T-helper 9 cell (primary cell): ENCODE measurements around the gene SLC16A3.
"Not testable (repeated sequence)": the region's sequence is repeated elsewhere in the genome, so short reads cannot be mapped to it uniquely, and the experiment has no call there.

Experiments used
- DNase-seq: peaks from one replicate; pipeline ENCODE4 v3.0.0-alpha.2; 2020

SLC16A3 gene

DNA sequence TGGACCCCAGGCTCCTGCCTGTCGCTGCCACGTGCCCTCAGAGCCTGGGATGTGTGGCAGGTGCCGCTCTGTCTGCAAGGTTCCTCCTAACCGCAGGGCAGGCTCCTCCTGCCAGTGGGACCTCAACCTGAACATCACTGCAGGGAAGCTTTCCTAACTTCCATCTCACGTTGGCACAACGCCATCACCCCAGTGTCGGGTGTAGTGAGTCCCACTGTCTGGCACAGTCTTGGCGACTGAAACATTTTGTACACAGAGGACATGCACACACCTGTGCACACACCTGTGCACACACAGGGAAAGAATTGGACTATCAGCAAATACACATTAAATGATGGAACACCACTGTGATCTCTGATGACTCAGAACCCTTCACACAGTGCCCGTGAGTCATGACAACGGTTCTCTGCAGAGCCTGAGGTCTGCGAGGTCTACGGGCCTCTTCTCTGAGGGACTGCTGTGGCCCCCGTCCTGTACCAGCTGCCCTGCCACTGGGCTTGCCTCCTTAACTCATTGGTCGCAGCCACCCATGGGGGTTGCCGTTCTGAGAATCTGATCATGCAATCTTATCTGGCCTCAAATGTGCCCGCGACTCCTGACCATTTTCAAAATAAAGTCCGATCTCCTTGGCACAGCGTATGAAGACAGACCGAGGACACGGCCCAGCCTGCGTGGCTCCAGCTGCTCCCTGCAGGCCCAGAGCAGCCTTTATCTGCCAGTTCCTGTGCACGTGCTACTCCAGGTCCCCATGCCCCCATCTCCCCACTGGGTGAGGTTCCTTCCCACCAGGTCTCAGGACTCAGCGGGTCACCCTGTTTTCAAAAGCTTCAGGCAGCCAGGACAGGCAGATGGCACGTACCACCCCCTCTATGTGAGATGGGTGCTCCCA, 23.8 kb upstream of the SLC16A3 start:
- DNase-seq: no peak

GRCh38 chr17:82205720-82206508, 22.9 kb upstream of the SLC16A3 start:
- DNase-seq: peak; percentile 58

GRCh38 chr17:82210655-82211054, 18.2 kb upstream of the SLC16A3 start:
- not testable (repeated sequence) for DNase-seq

- no peak for DNase-seq
Observed at GRCh38 chr17:82212331-82213250, 16.3 kb upstream of the SLC16A3 start, which contains the start of gene CCDC57. Gene CCDC57 (minus strand): TSS chr17:82212842. CDS start chr17:82201944, 10,898 bp downstream.

DNA sequence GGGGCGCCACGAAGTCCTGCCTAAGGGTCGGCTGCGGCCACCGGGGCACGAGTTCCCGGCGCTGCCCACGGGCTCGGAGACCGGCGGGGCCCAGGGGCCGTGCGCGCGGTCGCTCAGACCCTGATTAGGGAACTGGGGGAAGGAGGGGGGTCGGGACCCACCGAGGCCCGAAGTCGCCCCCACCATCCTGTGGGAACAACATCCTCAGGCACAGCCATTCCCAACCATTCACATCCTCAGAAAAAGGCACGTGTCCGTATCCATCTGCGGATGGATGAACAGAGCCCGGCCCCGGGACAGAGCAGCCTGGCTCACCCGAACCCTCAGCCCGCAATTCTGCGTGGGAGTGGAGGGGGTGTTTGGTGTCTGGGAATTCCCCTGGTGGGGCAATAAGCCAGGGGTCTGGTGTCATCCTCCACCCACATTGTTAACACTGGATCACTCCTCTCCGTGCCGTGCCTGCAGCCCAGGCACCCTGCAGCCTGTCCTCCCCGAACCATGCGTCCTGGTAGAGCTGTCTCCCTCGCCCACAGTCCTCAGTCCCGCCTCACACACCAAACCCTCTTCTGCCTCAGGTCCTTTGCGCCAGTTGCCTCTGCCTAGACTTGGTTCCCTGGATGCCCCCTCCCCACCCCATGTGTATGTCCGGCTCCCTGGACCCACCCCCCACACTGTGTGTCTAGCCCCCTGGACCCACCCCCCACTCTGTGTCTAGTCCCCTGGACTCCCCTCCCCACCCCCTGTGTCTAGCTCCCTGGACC, 15.4 kb upstream of the SLC16A3 start:
- peak; percentile 53 for DNase-seq

DNA sequence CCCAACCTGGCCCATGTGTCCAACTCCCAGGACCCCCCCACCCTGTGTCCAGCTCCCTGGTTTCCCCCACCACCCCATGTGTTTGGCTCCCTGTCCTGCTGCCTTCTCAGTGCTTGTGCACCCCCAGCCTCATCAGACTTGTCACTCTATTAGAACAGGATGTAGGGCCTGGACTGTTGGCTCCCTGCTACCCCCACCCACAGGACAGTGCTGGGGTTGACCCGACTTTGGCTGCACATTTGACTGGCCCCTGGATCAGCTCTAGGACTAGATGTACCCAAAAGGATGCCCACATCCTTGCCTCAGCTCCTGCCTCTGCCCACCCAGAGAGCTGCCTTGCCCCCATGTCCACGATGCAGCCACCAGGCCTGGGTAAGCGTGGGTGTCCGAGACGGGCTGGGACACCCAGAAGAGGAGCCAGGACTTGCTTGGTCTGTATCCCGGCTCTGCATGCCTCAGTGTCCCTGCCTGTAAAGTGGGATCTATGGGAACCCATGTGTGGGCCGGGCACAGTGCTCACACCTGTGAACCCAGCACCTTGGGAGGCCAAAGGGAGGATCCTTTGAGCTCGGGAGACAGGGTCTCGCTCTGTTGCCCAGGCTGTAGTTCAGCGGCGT, 14.7 kb upstream of the SLC16A3 start:
- DNase-seq: no peak

DNA sequence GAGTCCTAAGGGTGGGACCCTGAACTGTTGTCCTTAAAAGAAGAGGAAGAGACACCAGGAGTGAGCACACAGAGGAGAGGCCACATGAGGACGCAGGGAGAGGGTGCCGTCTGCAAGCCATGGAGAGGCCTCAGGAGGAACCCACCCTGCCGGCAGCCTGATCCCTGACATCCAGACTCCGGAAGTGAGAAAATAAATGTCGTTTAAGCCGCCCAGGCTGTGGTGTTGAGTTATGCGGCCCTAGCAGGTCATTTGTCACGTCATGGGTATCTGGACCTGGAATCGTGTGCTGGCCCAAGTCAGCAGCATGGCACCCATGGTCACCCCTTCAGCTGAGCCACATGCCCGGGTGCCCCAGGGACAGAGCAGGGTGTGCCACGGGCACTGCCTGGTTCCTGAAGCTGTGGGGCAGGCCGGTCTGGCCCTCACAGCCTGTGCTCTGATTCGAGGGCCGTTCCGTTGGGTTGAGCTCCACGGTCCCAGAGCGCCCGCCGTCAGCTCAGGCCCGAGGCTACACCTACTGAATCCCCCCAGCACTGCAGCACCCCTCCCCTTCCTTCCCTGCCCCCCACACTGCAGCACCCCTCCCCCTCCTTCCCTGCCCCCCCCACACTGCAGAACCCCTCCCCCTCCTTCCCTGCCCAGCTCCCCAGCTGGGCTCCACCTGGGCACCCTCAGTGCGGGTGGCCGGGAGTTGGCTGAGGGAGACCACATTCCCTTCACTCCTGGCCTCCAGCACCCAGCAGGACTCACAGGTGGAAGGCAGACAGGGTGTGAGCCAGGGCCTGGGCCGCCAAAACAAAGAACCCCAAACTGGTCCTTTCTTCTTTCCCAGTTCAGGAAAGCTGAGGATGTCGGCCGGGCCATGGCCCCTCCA, 13.5 kb upstream of the SLC16A3 start:
- no peak for DNase-seq

DNA sequence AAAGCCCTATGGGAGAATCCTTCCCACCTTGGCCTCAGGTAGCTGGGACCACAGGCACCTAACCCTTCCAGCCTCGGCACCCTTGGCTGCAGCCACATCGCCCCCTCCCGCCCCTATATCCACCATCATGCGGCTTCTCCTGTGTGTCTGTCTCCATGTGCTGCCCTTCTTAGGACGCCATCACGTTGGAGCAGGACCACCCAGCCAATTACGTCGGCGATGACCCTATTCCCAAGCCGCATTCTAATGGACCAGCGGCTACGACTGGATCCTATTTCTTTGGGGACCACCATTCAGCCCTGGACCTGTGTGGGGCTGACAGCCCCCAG, 12.9 kb upstream of the SLC16A3 start:
- DNase-seq: no peak

- peak; percentile 44 for DNase-seq
Observed at GRCh38 chr17:82216301-82217119, 12.3 kb upstream of the SLC16A3 start.

GRCh38 chr17:82217120-82217529, 11.7 kb upstream of the SLC16A3 start:
- no peak for DNase-seq

DNA sequence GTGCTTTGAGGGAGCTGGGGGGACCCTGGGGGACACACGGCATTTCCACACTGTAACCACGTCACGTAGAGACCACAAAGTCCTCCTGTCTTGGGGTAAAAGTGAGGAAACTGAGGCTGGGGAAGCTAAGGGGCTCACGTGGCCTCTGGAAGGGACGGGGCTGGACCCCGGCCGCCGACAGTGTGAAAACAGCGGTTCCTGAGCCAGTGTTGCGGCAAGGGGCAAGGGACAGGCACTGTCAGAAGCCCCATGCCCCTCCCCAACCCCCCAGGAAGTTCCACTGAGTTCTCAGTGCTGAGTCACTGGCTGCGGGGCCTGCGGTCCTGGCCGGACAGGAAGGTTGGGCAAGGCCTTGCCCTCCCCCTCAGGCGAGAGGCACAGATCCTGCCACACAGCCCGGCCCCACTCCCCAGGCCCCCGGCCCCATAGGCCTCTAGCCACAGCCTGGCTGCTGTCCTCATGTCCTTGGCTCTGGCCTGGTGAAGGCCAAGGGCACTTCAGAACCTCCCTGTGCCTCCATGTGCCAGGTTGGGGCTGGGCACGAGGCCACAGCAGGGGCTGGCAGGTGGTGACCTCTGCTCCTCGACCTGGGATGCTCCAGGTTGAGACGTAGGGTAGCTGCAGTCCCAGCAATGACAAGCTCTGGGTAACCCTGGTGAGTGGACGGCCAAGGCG, 11.2 kb upstream of the SLC16A3 start:
- no peak for DNase-seq

GRCh38 chr17:82218349-82219075, 10.3 kb upstream of the SLC16A3 start:
- no peak for DNase-seq

DNA sequence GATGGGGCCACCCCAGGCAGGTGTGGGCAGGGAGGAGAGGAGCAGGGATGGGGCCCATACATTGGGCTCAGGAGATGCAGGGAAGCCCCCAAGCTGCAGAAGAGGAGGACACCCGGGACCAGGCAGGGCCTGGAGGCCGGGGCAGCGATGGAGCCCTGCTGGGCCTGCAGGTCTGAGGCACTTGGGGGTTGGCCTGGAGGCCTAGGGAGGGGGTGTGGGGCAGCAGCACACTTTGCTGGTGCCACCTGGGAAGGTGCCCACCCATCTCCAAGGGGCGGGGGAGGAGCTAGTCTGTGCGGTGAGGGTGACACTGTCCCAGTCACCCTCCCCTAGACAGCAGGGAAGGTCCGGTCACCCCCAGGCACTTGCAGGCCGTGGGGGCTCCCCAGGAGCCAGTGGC, 9.8 kb upstream of the SLC16A3 start:
- no peak for DNase-seq

- no peak for DNase-seq
Observed at GRCh38 chr17:82219753-82220709, 8.8 kb upstream of the SLC16A3 start.

GRCh38 chr17:82221341-82221902, 7.4 kb upstream of the SLC16A3 start:
- no peak for DNase-seq

- no peak for DNase-seq
Observed at GRCh38 chr17:82222816-82223215, 6.0 kb upstream of the SLC16A3 start.

GRCh38 chr17:82223517-82223916, 5.3 kb upstream of the SLC16A3 start:
- DNase-seq: no peak
